Mesendoderm (in vitro differentiated cells): ENCODE data around the gene MOB4.
A peak's percentile ranks its signal among the peaks of the same experiment; 100 is the strongest.

Source experiments
- DNase-seq: peaks from one replicate; pipeline ENCODE4 v3.0.0; 2013
- H2AK5ac ChIP-seq: 2 replicates; pipeline ENCODE4 v1.6.1; 2013; ENCODE audit warnings: low read length, inconsistent platforms
- H2BK120ac ChIP-seq: 2 replicates; pipeline ENCODE4 v1.6.1; 2013; ENCODE audit warnings: low read depth, mild to moderate bottlenecking, low read length, moderate library complexity, mixed read lengths
- H2BK15ac ChIP-seq: replicated peaks from 2 replicates; pipeline ENCODE4 v1.6.1; 2013; ENCODE audit warnings: low read depth, mild to moderate bottlenecking, moderate library complexity
- H2BK5ac ChIP-seq: 2 replicates; pipeline ENCODE4 v1.6.1; 2013; ENCODE audit warnings: low read length, inconsistent platforms
- H3K18ac ChIP-seq: 2 replicates; pipeline ENCODE4 v1.6.1; 2013; ENCODE audit warnings: mild to moderate bottlenecking, low read length, mixed read lengths
- H3K23ac ChIP-seq: one replicate; pipeline ENCODE4 v1.6.1; 2013; ENCODE audit warnings: low read length
- H3K27ac ChIP-seq: 2 replicates; pipeline ENCODE4 v1.5.1; 2013; ENCODE audit warnings: low read depth, mild to moderate bottlenecking, inconsistent platforms, low read length, moderate library complexity
- H3K27me3 ChIP-seq: 2 replicates; pipeline ENCODE4 v1.6.1; 2013; ENCODE audit warnings: low read length, control low read depth, mild to moderate bottlenecking, inconsistent platforms; ENCODE audit not compliant: insufficient read depth, poor library complexity
- H3K36me3 ChIP-seq: 2 replicates; pipeline ENCODE4 v1.6.1; 2013; ENCODE audit warnings: low read length, inconsistent platforms; ENCODE audit not compliant: control insufficient read depth, insufficient read depth
- H3K4ac ChIP-seq: one replicate; pipeline ENCODE4 v1.6.1; 2013; ENCODE audit warnings: low read depth, mild to moderate bottlenecking, low read length, moderate library complexity
- H3K4me1 ChIP-seq: 2 replicates; pipeline ENCODE4 v1.6.1; 2013; ENCODE audit warnings: low read depth, low read length, inconsistent platforms; ENCODE audit not compliant: control insufficient read depth
- H3K4me2 ChIP-seq: 2 replicates; pipeline ENCODE4 v1.6.1; 2013; ENCODE audit warnings: low read length
- H3K4me3 ChIP-seq: 2 replicates; pipeline ENCODE4 v1.5.1; 2013; ENCODE audit warnings: mild to moderate bottlenecking, low read length
- H3K56ac ChIP-seq: one replicate; pipeline ENCODE4 v1.6.1; 2013; ENCODE audit warnings: low read length
- H3K79me1 ChIP-seq: 2 replicates; pipeline ENCODE4 v1.6.1; 2013; ENCODE audit warnings: low read length, inconsistent platforms
- H3K79me2 ChIP-seq: 2 replicates; pipeline ENCODE4 v1.6.1; 2013; ENCODE audit warnings: mild to moderate bottlenecking, low read length; ENCODE audit not compliant: control insufficient read depth, insufficient read depth
- H3K9ac ChIP-seq: 2 replicates; pipeline ENCODE4 v1.6.1; 2013; ENCODE audit warnings: low read length, inconsistent platforms
- H4K5ac ChIP-seq: one replicate; pipeline ENCODE4 v1.6.1; 2013; ENCODE audit warnings: low read length
- H4K8ac ChIP-seq: one replicate; pipeline ENCODE4 v1.6.1; 2013; ENCODE audit warnings: low read depth, mild to moderate bottlenecking, control low read depth, low read length, moderate library complexity
- WGBS: extraction: QIAGEN DNeasy Blood & Tissue Kit; methylation state at CpG from one replicate; pipeline ENCODE4 v1.1.7; 2013; ENCODE audit warnings: low lambda C conversion rate, missing lambda C conversion rate; ENCODE audit not compliant: insufficient coverage; ENCODE audit errors: extremely low coverage; 5-methylcytosine and 5-hydroxymethylcytosine counted together

Gene MOB4

GRCh38 chr2:197559681-197560080 is 43.8 kb downstream of the MOB4 start:
- Histone ChIP-seq H3K56ac (no peak overlapping the region), H4K8ac (no peak overlapping the region), H2BK15ac (no peak overlapping the region), H2BK5ac (no peak overlapping the region), H3K4ac (no peak overlapping the region), H3K18ac (no peak overlapping the region), H3K36me3 (peaks cover 2% of the 10 kb centered on the region), H2AK5ac (no peak overlapping the region), H3K27ac (no peak overlapping the region), H3K4me2 (no peak overlapping the region), H3K4me1 (no peaks in the 10 kb centered on the region), H2BK120ac (no peak overlapping the region), H3K79me2 (no peaks in the 10 kb centered on the region), H3K27me3 (no peaks in the 10 kb centered on the region), H4K5ac (no peak overlapping the region), H3K4me3 (no peak overlapping the region), H3K9ac (no peak overlapping the region), H3K79me1 (no peaks in the 10 kb centered on the region), H3K23ac (no peak overlapping the region)
- no CpG with 5 or more reads among the region's 5 CpGs for WGBS
- no peak for DNase-seq

DNA sequence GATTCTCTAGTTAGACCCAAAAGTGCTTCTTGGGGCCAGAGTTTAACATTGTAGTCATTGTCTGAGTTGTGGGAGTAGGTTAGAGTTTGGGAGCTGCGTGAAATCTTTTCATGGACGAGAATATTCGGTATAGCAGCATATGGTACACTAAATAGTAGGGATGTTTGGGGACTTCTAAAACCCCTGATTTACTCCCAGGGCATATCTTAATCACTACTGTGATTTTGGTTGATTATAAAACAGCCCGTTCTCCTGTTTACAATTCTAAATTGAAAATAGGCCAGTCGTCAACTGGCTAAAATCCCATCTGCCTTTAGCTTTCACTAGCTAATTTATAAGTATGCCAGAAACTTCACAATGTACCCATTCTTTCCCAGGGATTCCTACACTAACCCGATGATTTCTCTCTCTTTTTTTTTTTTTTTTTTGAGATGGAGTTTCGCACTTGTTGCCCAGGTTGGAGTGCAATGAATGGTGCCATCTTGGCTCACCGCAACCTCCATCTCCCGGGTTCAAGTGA is 44.3 kb downstream of the MOB4 start:
- H3K9ac ChIP-seq = no peak overlapping the region
- H2BK5ac ChIP-seq = no peak overlapping the region
- H3K4ac ChIP-seq = no peak overlapping the region
- no peak overlapping the region for H3K4me2 ChIP-seq
- no peaks in the 10 kb centered on the region for H3K79me2 ChIP-seq
- no peak overlapping the region for H4K8ac ChIP-seq
- H3K23ac ChIP-seq = no peak overlapping the region
- no peak overlapping the region for H2BK120ac ChIP-seq
- H2BK15ac ChIP-seq = no peak overlapping the region
- no peak overlapping the region for H3K18ac ChIP-seq
- no peaks in the 10 kb centered on the region for H3K4me1 ChIP-seq
- no peaks in the 10 kb centered on the region for H3K27me3 ChIP-seq
- WGBS = no CpG with 5 or more reads among the region's 9 CpGs
- no peak overlapping the region for H3K27ac ChIP-seq
- no peak overlapping the region for H4K5ac ChIP-seq
- no peak overlapping the region for H3K4me3 ChIP-seq
- DNase-seq = no peak
- H3K79me1 ChIP-seq = no peaks in the 10 kb centered on the region
- H3K36me3 ChIP-seq = peaks cover 2% of the 10 kb centered on the region
- no peak overlapping the region for H2AK5ac ChIP-seq
- H3K56ac ChIP-seq = no peak overlapping the region

DNA sequence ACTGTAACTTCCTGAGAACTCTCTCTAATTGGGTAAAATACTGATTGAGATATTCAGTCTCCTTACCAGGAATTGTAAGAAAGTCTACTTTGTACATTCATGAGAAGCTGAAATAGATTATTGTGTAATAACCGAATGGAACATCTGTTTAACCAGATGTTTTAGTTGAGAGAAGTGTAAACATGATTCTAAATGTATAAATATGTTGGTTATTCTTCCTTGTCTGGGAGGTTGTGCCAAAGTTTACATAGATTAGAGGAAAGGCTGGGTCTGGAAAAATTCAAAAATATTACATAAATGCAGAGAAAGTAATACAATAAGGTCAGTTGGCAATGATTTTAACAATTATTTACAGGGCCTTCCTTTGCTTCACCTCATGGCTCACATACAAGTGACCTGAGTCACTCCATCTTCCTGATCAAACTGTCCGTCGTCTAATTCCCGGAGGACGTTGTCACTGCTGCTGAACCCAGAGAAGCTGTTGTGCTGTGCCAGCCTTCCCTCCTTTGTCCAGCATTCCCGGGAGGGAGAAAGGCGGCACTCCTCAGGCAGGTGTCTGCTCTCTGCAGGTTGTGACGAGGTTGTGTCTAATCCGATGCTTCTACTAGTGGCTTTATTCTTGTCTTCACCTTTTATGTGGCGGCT is 55.9 kb downstream of the MOB4 start:
- Histone ChIP-seq H4K8ac (no peak overlapping the region), H3K27me3 (no peaks in the 10 kb centered on the region), H3K9ac (no peak overlapping the region), H2BK120ac (no peak overlapping the region), H3K18ac (no peak overlapping the region), H3K4ac (no peak overlapping the region), H3K4me1 (peaks cover 2% of the 10 kb centered on the region), H3K79me2 (no peaks in the 10 kb centered on the region), H3K4me3 (no peak overlapping the region), H4K5ac (no peak overlapping the region), H3K79me1 (no peaks in the 10 kb centered on the region), H2BK15ac (no peak overlapping the region), H3K56ac (no peak overlapping the region), H3K23ac (no peak overlapping the region), H2AK5ac (no peak overlapping the region), H2BK5ac (no peak overlapping the region), H3K36me3 (no peaks in the 10 kb centered on the region), H3K4me2 (no peak overlapping the region), H3K27ac (no peak overlapping the region)
- no CpG with 5 or more reads among the region's 10 CpGs for WGBS
- peak; percentile 62 for DNase-seq

GRCh38 chr2:197573608-197574007 is 57.7 kb downstream of the MOB4 start:
- H3K18ac ChIP-seq = no peak overlapping the region
- H3K79me2 ChIP-seq = no peaks in the 10 kb centered on the region
- no peaks in the 10 kb centered on the region for H3K27me3 ChIP-seq
- no peak overlapping the region for H2AK5ac ChIP-seq
- no peak overlapping the region for H3K9ac ChIP-seq
- H3K79me1 ChIP-seq = no peaks in the 10 kb centered on the region
- no peak overlapping the region for H2BK5ac ChIP-seq
- no peak overlapping the region for H3K27ac ChIP-seq
- H3K23ac ChIP-seq = no peak overlapping the region
- no peak overlapping the region for H4K5ac ChIP-seq
- H3K36me3 ChIP-seq = no peaks in the 10 kb centered on the region
- peak overlapping the region; percentile 12 for H3K4me3 ChIP-seq
- no peak overlapping the region for H3K4ac ChIP-seq
- peaks cover 7% of the 10 kb centered on the region for H3K4me1 ChIP-seq
- H4K8ac ChIP-seq = no peak overlapping the region
- WGBS = no CpG with 5 or more reads among the region's 2 CpGs
- no peak overlapping the region for H2BK120ac ChIP-seq
- no peak overlapping the region for H3K56ac ChIP-seq
- peak; percentile 47 for DNase-seq
- H3K4me2 ChIP-seq = no peak overlapping the region
- H2BK15ac ChIP-seq = no peak overlapping the region

DNA sequence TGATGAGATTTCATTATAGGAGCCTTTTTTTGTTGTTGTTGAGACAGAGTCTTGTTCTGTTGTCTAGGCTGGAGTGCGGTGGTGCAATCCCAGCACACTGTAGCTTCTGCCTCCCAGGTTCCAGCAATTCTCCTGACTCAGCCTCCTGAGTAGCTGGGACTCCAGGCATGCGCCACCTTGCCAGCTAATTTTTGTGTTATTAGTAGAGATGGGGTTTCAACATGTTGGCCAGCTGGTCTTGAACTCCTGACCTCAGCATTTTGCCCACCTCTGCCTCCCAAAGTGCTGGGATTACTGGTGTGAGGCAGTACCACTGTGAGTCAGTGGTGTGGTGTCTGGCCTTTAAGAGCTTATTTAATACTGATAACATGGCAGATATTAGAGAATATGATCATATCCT is 60.1 kb downstream of the MOB4 start:
- Histone ChIP-seq H3K4me3 (no peak overlapping the region), H3K4me2 (no peak overlapping the region), H2BK15ac (no peak overlapping the region), H4K5ac (no peak overlapping the region), H3K9ac (no peak overlapping the region), H3K36me3 (no peaks in the 10 kb centered on the region), H3K23ac (no peak overlapping the region), H3K4ac (peak overlapping the region; percentile 96), H2BK5ac (peak overlapping the region; percentile 78), H2BK120ac (peak overlapping the region; percentile 84), H4K8ac (no peak overlapping the region), H3K27me3 (no peaks in the 10 kb centered on the region), H3K56ac (peak overlapping the region; percentile 47), H3K79me1 (no peaks in the 10 kb centered on the region), H3K18ac (peak overlapping the region; percentile 91), H3K79me2 (no peaks in the 10 kb centered on the region), H3K27ac (no peak overlapping the region), H3K4me1 (peaks cover 7% of the 10 kb centered on the region), H2AK5ac (no peak overlapping the region)
- no peak for DNase-seq
- WGBS = no CpG with 5 or more reads among the region's 2 CpGs

DNA sequence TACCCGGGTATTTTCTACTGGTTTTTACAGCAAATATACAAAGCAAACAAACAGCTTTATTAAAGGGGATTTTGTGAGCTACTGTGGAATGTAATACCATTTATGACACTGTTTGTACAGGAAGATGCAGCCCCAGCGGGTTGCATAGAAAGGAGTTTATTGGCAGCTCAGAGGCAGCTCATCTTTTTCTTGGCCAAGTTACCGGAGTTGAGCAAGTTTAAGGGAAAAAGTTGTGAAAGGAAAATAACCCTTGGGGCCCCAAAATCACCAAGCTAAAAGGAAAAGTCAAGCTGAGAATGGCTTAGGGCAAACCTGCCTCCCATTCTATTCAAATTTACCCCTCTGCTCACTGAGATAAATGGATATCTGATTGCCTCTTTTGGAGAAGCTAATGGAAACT is 60.8 kb downstream of the MOB4 start:
- Histone ChIP-seq H3K27ac (peak overlapping the region; percentile 81), H2BK120ac (no peak overlapping the region), H2BK5ac (no peak overlapping the region), H3K4me1 (peaks cover 7% of the 10 kb centered on the region), H3K79me2 (no peaks in the 10 kb centered on the region), H2AK5ac (no peak overlapping the region), H3K27me3 (no peaks in the 10 kb centered on the region), H3K4me3 (no peak overlapping the region), H3K79me1 (no peaks in the 10 kb centered on the region), H3K4ac (no peak overlapping the region), H4K5ac (no peak overlapping the region), H3K9ac (no peak overlapping the region), H3K23ac (no peak overlapping the region), H3K36me3 (no peaks in the 10 kb centered on the region), H3K4me2 (no peak overlapping the region), H4K8ac (no peak overlapping the region), H2BK15ac (no peak overlapping the region), H3K56ac (no peak overlapping the region), H3K18ac (peak overlapping the region; percentile 94)
- DNase-seq = peak; percentile 88
- no CpG with 5 or more reads among the region's 3 CpGs for WGBS
